GM12878 (cell line): ENCODE measurements around the gene PITRM1. TPM values are rescaled to one million over a fixed set of nuclear protein-coding genes. Genes with fewer than 3 reads are reported as not detected.

Experiments used
- ATAC-seq: fragments of 200-7000 bp; cut with Tn5 transposase; 3 replicates; pipeline ENCODE4 v1.9.1; 2020; ENCODE audit warnings: mild to moderate bottlenecking, moderate library complexity
- BruUV-seq: library from RNA; stranded (reverse); fragments of 400-500 nt; replicated peaks from 2 replicates; lab custom pipeline; 2021; lab: Mats Ljungman, UMichigan
- CTCF ChIA-PET: fragments of 300-600 bp; sonication (Branson Sonifier 250); formaldehyde crosslinking; extraction: SDS; loops from one replicate; lab custom pipeline; 2021; ENCODE audit warnings: inconsistent platforms; lab: Yijun Ruan, JAX
- POLR2A ChIA-PET: fragments of 350-600 bp; formaldehyde crosslinking; extraction: SDS; loops from one replicate; lab custom pipeline; 2021; ENCODE audit warnings: inconsistent platforms; lab: Charles Lee
- RAD21 ChIA-PET: fragments of 300-600 bp; sonication (Branson Sonifier 250); formaldehyde crosslinking; loops from one replicate; lab custom pipeline; 2023; ENCODE audit warnings: antibody characterized with exemption; ENCODE audit not compliant: unreplicated experiment; lab: Charles Lee
- SMC1A ChIA-PET: fragments of 300-600 bp; sonication (Branson Sonifier 250); formaldehyde crosslinking; loops from one replicate; lab custom pipeline; 2023; ENCODE audit not compliant: unreplicated experiment, uncharacterized antibody; lab: Charles Lee
- DNase-seq: peaks from one replicate; pipeline ENCODE4 v3.0.0-alpha.2; 2011; ENCODE audit warnings: low read depth, low spot score
- FAIRE-seq: peaks from 3 replicates; lab custom pipeline; 2011; peaks lifted over from hg19 to GRCh38; lab: Jason Lieb, UNC
- H2AFZ ChIP-seq: 2 replicates; pipeline ENCODE4 v1.6.0; 2011; ENCODE audit warnings: low read depth, low read length, control low read depth; ENCODE audit not compliant: control insufficient read depth
- H3K27ac ChIP-seq: 2 replicates; pipeline ENCODE4 v1.5.1; 2011; ENCODE audit warnings: control low read depth; ENCODE audit not compliant: control insufficient read depth, insufficient read depth
- H3K27me3 ChIP-seq, 2 experiments: replicated peaks in 1 of 2; 2 replicates each; pipeline versions ENCODE4 v1.6.0 to v1.6.1; 2011; ENCODE audit warnings: low read length in 1 of 2; ENCODE audit not compliant: control insufficient read depth in 2 of 2, insufficient read depth in 2 of 2
- H3K36me3 ChIP-seq, 2 experiments: 2 replicates each; pipeline ENCODE4 v1.5.1; 2011; ENCODE audit warnings: low read length in 1 of 2; ENCODE audit not compliant: control insufficient read depth in 2 of 2, insufficient read depth in 2 of 2
- H3K4me1 ChIP-seq: 2 replicates; pipeline ENCODE4 v1.6.1; 2011; ENCODE audit warnings: mild to moderate bottlenecking, low read length, moderate library complexity, mixed read lengths; ENCODE audit not compliant: control insufficient read depth, insufficient read depth
- H3K4me2 ChIP-seq: 2 replicates; pipeline ENCODE4 v1.6.0; 2011; ENCODE audit warnings: control low read depth; ENCODE audit not compliant: control insufficient read depth, insufficient read depth
- H3K4me3 ChIP-seq: fragments of 200-600 bp; sonication (generic); 2 replicates; pipeline ENCODE4 v1.5.1; 2016
- H3K79me2 ChIP-seq: 2 replicates; pipeline ENCODE4 v1.6.0; 2011; ENCODE audit warnings: low read length; ENCODE audit not compliant: control insufficient read depth, insufficient read depth
- H3K9ac ChIP-seq: 2 replicates; pipeline ENCODE4 v1.8.0; 2011; ENCODE audit warnings: low read length, control low read depth, mixed read lengths; ENCODE audit not compliant: control insufficient read depth, insufficient read depth
- H3K9me3 ChIP-seq: replicated peaks from 3 replicates; pipeline ENCODE4 v1.5.1; 2011; ENCODE audit warnings: mild to moderate bottlenecking, low read length; ENCODE audit not compliant: control insufficient read depth, insufficient read depth
- H4K20me1 ChIP-seq: 2 replicates; pipeline ENCODE4 v1.6.0; 2011; ENCODE audit not compliant: control insufficient read depth, insufficient read depth
- ATF7 ChIP-seq: fragments of 450-650 bp; IDR thresholded peaks from 2 replicates; pipeline ENCODE4 v1.6.1; 2016; ENCODE audit warnings: low read depth, mild to moderate bottlenecking
- BCL11A ChIP-seq: IDR thresholded peaks from 2 replicates; pipeline ENCODE4 v1.6.1; 2011; ENCODE audit warnings: low read depth, low read length
- CBFB ChIP-seq: IDR thresholded peaks from 2 replicates; pipeline ENCODE4 v1.6.1; 2016; ENCODE audit warnings: antibody characterized with exemption, low read depth
- CBX5 ChIP-seq: sonication (generic); IDR thresholded peaks from 2 replicates; pipeline ENCODE4 v1.6.1; 2016; ENCODE audit warnings: low read depth, moderate library complexity, mild to moderate bottlenecking, inconsistent platforms
- HCFC1 ChIP-seq: fragments of 150-350 bp; IDR thresholded peaks from 2 replicates; pipeline ENCODE4 v1.6.1; 2014; ENCODE audit warnings: low read length
- JUND ChIP-seq: IDR thresholded peaks from 2 replicates; pipeline ENCODE4 v1.6.1; 2012; ENCODE audit warnings: low read depth, mild to moderate bottlenecking, low read length, improper control_type of control experiment, moderate library complexity
- MEF2B ChIP-seq: fragments of 450-650 bp; IDR thresholded peaks from 2 replicates; pipeline ENCODE4 v1.6.1; 2018; ENCODE audit warnings: mild to moderate bottlenecking, moderate library complexity; ENCODE audit not compliant: partially characterized antibody, poor library complexity, severe bottlenecking
- MTA2 ChIP-seq: fragments of 450-650 bp; IDR thresholded peaks from 2 replicates; pipeline ENCODE4 v1.6.1; 2016; ENCODE audit warnings: low read depth, mild to moderate bottlenecking, moderate library complexity
- NFYA ChIP-seq: IDR thresholded peaks from 2 replicates; pipeline ENCODE4 v1.6.1; 2011; ENCODE audit warnings: low read depth, mild to moderate bottlenecking, low read length, improper control_type of control experiment, borderline replicate concordance
- POLR2A ChIP-seq: IDR thresholded peaks from 2 replicates; pipeline ENCODE4 v1.6.1; 2011; ENCODE audit warnings: low read depth, mild to moderate bottlenecking, low read length
- RAD21 ChIP-seq: IDR thresholded peaks from 2 replicates; pipeline ENCODE4 v1.6.1; 2011; ENCODE audit warnings: mild to moderate bottlenecking, low read depth, low read length, moderate library complexity; ENCODE audit not compliant: insufficient read depth
- SMAD1 ChIP-seq: fragments of 450-650 bp; IDR thresholded peaks from 2 replicates; pipeline ENCODE4 v1.6.1; 2018; ENCODE audit warnings: mild to moderate bottlenecking, low read depth; ENCODE audit not compliant: partially characterized antibody
- TAF1 ChIP-seq: IDR thresholded peaks from 2 replicates; pipeline ENCODE4 v1.6.1; 2011; ENCODE audit warnings: mild to moderate bottlenecking, low read depth, low read length, borderline replicate concordance
- TBL1XR1 ChIP-seq: IDR thresholded peaks from 2 replicates; pipeline ENCODE4 v1.6.1; 2012; ENCODE audit warnings: low read depth, low read length, improper control_type of control experiment
- WGBS: methylation state at CpG from one replicate; pipeline ENCODE4 v1.1.6; 2016; ENCODE audit warnings: low lambda C conversion rate; ENCODE audit not compliant: insufficient replicate concordance, insufficient coverage; ENCODE audit errors: missing lambda C conversion rate; 5-methylcytosine and 5-hydroxymethylcytosine counted together
- in situ Hi-C: fragments of 300-500 bp; cut with MboI; formaldehyde crosslinking; loops from 9 replicates; pipeline ENCODE4 v1.14.3; 2018; ENCODE audit warnings: mixed read lengths
- intact Hi-C: fragments of 100-400 bp; cut with micrococcal nuclease; formaldehyde crosslinking; loops from one replicate; pipeline ENCODE4 v1.14.2; 2022; ENCODE audit not compliant: unreplicated experiment
- polyA plus RNA-seq, 11 experiments: library from polyadenylated mRNA; depleted of rRNA in 4 of 11; unstranded in 6 of 11; stranded (reverse) in 5 of 11; fragments of >200 nt; fragmentation: Nextera tagmentation in 4 of 11; fragmentation: Illumina TruSeq in 1 of 11; extraction: Ambion mirVana in 4 of 11; extraction: Trizol in 1 of 11; gene quantifications; 1 replicate in 1 of 11; 2 replicates in 10 of 11; pipeline versions ENCODE4 v1.2.1 to v1.2.3, GENCODE V29; 2011 to 2016; ENCODE audit warnings: inconsistent platforms in 2 of 11, missing spikeins in 2 of 11, low read depth in 1 of 11
- total RNA-seq, 4 experiments: library from RNA; depleted of rRNA in 3 of 4; stranded (reverse); fragments of >200 nt in 3 of 4; fragmentation: Illumina TruSeq in 1 of 4; extraction: Trizol in 1 of 4; gene quantifications; 2 replicates each; pipeline versions ENCODE4 v1.2.1 to v1.2.3, GENCODE V29; 2013 to 2021
- TF ChIP-seq, protein P1 (sequence below): fragments of 150-350 bp; IDR thresholded peaks from 2 replicates; pipeline ENCODE4 v1.6.1; 2014; ENCODE audit warnings: mild to moderate bottlenecking, low read depth, low read length
- TF ChIP-seq, protein P2 (sequence below): IDR thresholded peaks from 2 replicates; pipeline ENCODE4 v1.6.1; 2011; ENCODE audit warnings: borderline replicate concordance, low read depth, mild to moderate bottlenecking, moderate library complexity, low read length; ENCODE audit not compliant: insufficient read depth, poor library complexity, severe bottlenecking

Gene PITRM1
- total and polyA plus RNA-seq, 10 of the 15 experiments (the other 5 are each of a cell fraction or from before 2014, with no cell fraction given) = 15.5 to 53.0 (median 45.0) TPM

GRCh38 chr10:3093996-3094395 lies 78.6 kb downstream of the PITRM1 start:
- FAIRE-seq (no peak), DNase-seq (no peak), ATAC-seq (no peak)
- H2AFZ ChIP-seq = no peak overlapping the region
- H3K36me3 ChIP-seq = peaks cover 15 to 17% of the 10 kb centered on the region in 2 experiments
- H3K27me3 ChIP-seq = no peaks in the 10 kb centered on the region
- H3K4me1 ChIP-seq = peaks cover 26% of the 10 kb centered on the region
- SMC1A ChIA-PET = no interaction called here
- H4K20me1 ChIP-seq = peaks cover 8% of the 10 kb centered on the region
- BruUV-seq = no TSS peak
- RAD21 ChIA-PET = no interaction called here
- H3K9ac ChIP-seq = no peak overlapping the region
- H3K27ac ChIP-seq = no peak overlapping the region
- H3K4me3 ChIP-seq = no peak overlapping the region
- intact Hi-C loops (no loop called here), in situ Hi-C loops (no loop called here)
- TF ChIP-seq ATF7 (no peak), RAD21 (no peak), JUND (no peak), POLR2A (no peak)
- no peaks in the 10 kb centered on the region for H3K9me3 ChIP-seq
- CTCF ChIA-PET = no interaction called here
- no peak overlapping the region for H3K4me2 ChIP-seq
- H3K79me2 ChIP-seq = peaks cover 57% of the 10 kb centered on the region
- WGBS = 96% methylated on average over 5 of the region's 5 CpGs
- POLR2A ChIA-PET = no interaction called here

DNA sequence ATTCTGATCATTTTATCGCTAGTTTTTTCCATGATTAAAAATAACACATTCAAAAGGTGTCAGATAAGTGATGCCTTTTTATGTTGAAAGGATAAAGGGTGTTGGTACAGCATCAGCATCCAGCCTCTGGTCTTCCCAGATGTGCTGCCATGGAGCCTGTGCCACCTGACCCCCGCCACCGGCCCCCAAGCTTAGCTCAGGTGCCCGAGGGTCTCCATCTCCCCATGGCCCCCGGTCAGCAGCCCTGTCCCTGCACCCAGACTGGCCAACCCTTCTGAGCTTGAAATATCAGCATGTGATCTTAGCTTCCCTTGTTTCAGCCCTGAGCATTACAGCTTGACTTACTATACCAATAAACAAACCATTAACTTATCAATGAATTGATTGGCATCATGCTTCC lies 80.7 kb downstream of the PITRM1 start:
- intact Hi-C loops = no loop called here
- H2AFZ ChIP-seq = no peak overlapping the region
- no peak overlapping the region for H3K4me3 ChIP-seq
- no peak for DNase-seq
- 94% methylated on average over 5 of the region's 5 CpGs for WGBS
- no peak overlapping the region for H3K4me2 ChIP-seq
- no peak for FAIRE-seq
- BruUV-seq = no TSS peak
- ChIA-PET SMC1A (no interaction called here), POLR2A (interaction anchor here (1.4 kb wide), 1 partner anchor 22 kb away, joined by 4 read pairs; no protein-coding TSS in a partner anchor), RAD21 (no interaction called here), CTCF (no interaction called here)
- no peak overlapping the region for H3K9ac ChIP-seq
- H3K4me1 ChIP-seq = peaks cover 26% of the 10 kb centered on the region
- H3K27ac ChIP-seq = no peak overlapping the region
- H4K20me1 ChIP-seq = peaks cover 8% of the 10 kb centered on the region
- H3K79me2 ChIP-seq = peaks cover 59% of the 10 kb centered on the region
- in situ Hi-C loops = no loop called here
- no peak for ATAC-seq
- H3K36me3 ChIP-seq = peaks cover 13 to 15% of the 10 kb centered on the region in 2 experiments
- H3K9me3 ChIP-seq = no peaks in the 10 kb centered on the region
- no peaks in the 10 kb centered on the region for H3K27me3 ChIP-seq
- TF ChIP-seq TAF1 (no peak), HCFC1 (no peak), CBFB (no peak), MEF2B (no peak), NFYA (no peak), SMAD1 (no peak), TBL1XR1 (no peak), BCL11A (no peak), MTA2 (no peak), CBX5 (no peak)
- TF ChIP-seq, protein P1, sequence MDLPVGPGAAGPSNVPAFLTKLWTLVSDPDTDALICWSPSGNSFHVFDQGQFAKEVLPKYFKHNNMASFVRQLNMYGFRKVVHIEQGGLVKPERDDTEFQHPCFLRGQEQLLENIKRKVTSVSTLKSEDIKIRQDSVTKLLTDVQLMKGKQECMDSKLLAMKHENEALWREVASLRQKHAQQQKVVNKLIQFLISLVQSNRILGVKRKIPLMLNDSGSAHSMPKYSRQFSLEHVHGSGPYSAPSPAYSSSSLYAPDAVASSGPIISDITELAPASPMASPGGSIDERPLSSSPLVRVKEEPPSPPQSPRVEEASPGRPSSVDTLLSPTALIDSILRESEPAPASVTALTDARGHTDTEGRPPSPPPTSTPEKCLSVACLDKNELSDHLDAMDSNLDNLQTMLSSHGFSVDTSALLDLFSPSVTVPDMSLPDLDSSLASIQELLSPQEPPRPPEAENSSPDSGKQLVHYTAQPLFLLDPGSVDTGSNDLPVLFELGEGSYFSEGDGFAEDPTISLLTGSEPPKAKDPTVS = no peak
- TF ChIP-seq, protein P2, sequence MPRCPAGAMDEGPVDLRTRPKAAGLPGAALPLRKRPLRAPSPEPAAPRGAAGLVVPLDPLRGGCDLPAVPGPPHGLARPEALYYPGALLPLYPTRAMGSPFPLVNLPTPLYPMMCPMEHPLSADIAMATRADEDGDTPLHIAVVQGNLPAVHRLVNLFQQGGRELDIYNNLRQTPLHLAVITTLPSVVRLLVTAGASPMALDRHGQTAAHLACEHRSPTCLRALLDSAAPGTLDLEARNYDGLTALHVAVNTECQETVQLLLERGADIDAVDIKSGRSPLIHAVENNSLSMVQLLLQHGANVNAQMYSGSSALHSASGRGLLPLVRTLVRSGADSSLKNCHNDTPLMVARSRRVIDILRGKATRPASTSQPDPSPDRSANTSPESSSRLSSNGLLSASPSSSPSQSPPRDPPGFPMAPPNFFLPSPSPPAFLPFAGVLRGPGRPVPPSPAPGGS = no peak
